NT2/D1 (cell line): ENCODE data around the gene OASL.

ENCODE experiments used
- SUZ12 ChIP-seq: IDR thresholded peaks from 2 replicates; pipeline ENCODE4 v1.6.1; 2011; ENCODE audit not compliant: insufficient read length, insufficient read depth; ENCODE audit errors: extremely low read depth
- YY1 ChIP-seq: IDR thresholded peaks from 2 replicates; pipeline ENCODE4 v1.6.1; 2011; ENCODE audit not compliant: insufficient read length, insufficient read depth
- ZNF274 ChIP-seq: IDR thresholded peaks from 2 replicates; pipeline ENCODE4 v1.6.1; 2011; ENCODE audit warnings: mild to moderate bottlenecking, low read depth, low read length

DNA sequence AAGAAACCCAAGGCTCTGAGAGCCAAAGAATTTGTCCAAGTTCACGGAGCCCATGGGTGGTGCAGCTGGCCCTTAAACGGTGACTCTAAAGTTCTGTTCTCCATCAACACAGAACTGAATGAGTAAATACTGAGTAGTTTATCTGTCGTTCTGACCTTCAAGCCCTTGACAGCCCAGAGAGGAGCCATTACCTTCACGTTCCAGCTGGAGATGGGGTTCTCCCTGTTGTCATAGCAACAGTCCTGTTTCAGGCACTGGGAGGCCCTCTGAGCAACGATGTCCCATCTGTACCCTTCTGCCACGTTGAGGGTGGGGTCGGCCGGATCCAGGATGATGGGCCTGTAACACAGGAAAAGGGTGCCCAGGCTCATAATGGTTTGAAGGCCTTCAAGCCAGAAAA lies 15.2 kb downstream of the OASL start:
- TF ChIP-seq YY1 = no peak
- TF ChIP-seq ZNF274 = no peak
- TF ChIP-seq SUZ12 = no peak
